Measurements from ENCODE around the gene DDHD1.
"Not testable (repeated sequence)": the region's sequence is repeated elsewhere in the genome, so short reads cannot be mapped to it uniquely, and the experiment has no call there.

The DDHD1 gene

GRCh38 chr14:53152184-53152886 is 788 bp downstream of the DDHD1 start:
- in situ Hi-C loops (cut with MboI; ENCODE audit: low sequenced_read_pairs): no loop called here

GRCh38 chr14:53151523-53152183 is 1.5 kb downstream of the DDHD1 start:
- in situ Hi-C loops (cut with MboI; ENCODE audit: low sequenced_read_pairs): no loop called here

DNA sequence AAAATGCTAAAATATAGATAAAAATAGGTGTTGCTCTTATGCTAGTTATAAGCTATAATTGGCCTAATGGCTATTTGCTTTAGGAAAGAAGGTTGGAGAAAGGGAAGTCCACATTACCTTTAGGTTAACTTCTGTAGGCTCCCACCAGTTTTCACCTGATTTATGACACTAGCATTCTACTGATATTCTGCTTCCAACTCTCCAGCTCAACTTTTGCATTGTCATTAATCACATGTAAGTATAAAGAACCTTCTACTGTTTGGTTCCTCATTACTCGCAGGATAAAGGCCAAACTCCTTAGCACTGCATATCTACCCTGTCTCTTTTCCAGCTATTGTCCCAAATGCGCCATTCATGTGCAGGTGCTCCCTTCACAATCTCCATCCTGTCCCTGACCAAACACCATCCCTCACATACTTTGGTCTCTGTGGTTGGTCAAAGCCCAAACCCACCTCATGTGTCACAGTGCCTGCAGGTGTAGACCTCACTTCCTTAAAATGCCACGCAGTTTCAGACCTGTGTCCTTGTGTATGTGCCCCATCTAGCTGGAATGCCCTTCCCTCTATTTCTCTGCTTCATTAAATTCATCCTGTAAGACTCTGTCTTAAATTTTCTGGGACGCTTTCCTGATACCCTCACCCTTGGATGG is 3.3 kb downstream of the DDHD1 start:
- in situ Hi-C loops (cut with MboI; ENCODE audit: low sequenced_read_pairs): no loop called here

DNA sequence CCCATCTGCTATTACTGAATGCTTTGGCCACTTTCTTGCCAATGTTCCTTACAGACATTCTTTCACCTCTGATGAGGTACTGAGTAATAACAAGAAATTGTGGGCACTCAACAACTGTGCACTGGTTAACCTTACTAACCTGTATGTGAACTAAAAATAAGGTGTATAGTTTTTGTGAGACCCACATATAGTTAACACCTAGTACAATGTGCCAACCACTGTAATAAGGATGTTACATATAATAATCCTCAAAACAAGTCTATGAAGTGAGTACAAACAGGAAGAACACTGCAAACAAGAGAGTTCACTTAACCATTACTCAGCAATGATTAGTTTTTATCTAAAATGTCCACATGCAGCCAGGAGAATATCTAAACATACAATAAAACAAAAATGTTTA is 4.5 kb downstream of the DDHD1 start:
- in situ Hi-C loops (cut with MboI; ENCODE audit: low sequenced_read_pairs): no loop called here

DNA sequence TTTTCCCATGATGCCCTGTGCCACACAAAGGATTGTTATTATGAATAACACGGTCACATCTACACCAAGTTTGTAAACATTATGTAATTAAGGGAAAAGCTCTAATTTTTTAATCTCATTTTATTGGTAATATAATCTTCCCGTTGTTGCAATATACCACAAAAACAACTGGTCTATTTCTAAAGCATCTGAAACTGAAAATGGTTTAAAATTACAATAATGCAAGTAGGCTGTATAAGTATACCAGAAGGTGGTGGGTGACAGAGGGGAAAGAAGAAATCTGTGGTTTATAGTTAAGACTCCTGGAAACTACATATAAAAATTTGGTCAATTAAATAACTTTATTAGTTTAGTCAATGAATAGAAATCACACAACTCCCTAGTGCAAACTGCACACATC is 5.2 kb downstream of the DDHD1 start:
- in situ Hi-C loops (cut with MboI; ENCODE audit: low sequenced_read_pairs): no loop called here

- in situ Hi-C loops (cut with MboI; ENCODE audit: low sequenced_read_pairs): no loop called here
These were observed 5.9 kb downstream of the DDHD1 start for GRCh38 chr14:53147208-53147607.

DNA sequence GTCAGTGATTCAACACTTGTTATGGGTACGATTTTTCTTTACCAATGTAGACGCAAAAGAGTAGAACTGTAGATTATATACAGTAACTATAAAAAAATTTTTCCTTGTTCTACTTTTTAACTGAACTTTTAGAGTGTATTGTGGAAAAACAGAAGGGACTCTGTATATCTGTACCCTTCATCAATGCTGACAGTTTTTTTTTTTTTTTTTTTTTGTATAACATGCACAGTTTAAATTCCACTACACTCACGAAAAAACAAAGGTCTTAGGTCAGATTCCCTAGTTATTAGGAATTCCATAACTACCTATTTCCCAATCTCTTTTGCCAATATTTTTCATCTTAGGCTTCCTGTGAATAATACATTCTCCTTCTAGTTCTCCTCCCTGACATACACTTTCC is 6.4 kb downstream of the DDHD1 start:
- in situ Hi-C loops (cut with MboI; ENCODE audit: low sequenced_read_pairs): no loop called here

GRCh38 chr14:53144244-53144643 is 8.9 kb downstream of the DDHD1 start:
- in situ Hi-C loops (cut with MboI; ENCODE audit: low sequenced_read_pairs): no loop called here

GRCh38 chr14:53140585-53140984 is 12.5 kb downstream of the DDHD1 start:
- in situ Hi-C loops (cut with MboI; ENCODE audit: low sequenced_read_pairs): no loop called here

- in situ Hi-C loops (cut with MboI; ENCODE audit: low sequenced_read_pairs): no loop called here
These were observed 15.4 kb downstream of the DDHD1 start for GRCh38 chr14:53137568-53138203.

- in situ Hi-C loops (cut with MboI; ENCODE audit: low sequenced_read_pairs): not testable (repeated sequence)
These were observed 22.6 kb downstream of the DDHD1 start for GRCh38 chr14:53130491-53130890.

- in situ Hi-C loops (cut with MboI; ENCODE audit: low sequenced_read_pairs): no loop called here
These were observed 24.7 kb downstream of the DDHD1 start for GRCh38 chr14:53128303-53129028.

- in situ Hi-C loops (cut with MboI; ENCODE audit: low sequenced_read_pairs): no loop called here
These were observed 25.3 kb downstream of the DDHD1 start for GRCh38 chr14:53127832-53128231.

DNA sequence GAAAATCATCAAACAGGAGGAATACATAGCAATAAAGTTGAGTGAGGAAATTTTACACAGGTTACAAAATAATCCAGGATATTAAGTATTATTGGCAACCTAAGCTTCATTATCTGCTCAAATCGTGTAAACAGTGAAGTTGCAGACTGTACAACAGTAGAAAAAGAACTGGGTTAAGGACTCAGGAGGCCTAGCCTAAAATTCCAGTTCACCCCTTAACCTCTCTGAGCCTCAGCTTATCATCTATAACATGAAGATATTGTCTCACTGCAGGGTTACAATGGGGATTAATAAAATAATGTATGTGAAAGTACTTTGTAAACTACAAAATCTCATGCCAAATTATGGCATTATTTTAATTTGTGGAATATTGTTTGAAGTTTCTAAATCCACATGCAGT is 26.0 kb downstream of the DDHD1 start:
- in situ Hi-C loops (cut with MboI; ENCODE audit: low sequenced_read_pairs): no loop called here

GRCh38 chr14:53126731-53127130 is 26.4 kb downstream of the DDHD1 start:
- in situ Hi-C loops (cut with MboI; ENCODE audit: low sequenced_read_pairs): no loop called here

DNA sequence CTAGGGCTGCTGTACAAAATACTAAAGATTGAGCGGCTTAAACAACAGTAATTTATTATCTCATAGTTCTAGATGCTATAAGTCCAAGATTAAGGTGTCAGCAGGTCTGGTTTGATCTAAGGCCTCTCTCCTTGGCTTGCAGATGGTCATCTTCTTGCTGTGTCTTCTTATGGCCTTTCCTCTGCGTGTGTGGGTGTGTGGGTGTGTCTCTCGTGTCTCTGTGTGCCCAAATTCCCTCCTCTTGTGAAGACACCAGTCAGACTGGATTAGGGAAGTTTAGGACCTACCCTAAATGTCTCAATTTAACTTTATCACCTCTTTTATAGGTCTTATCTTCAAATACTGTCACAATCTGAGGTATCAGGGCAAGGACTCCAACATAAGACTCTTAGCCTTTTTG is 28.3 kb downstream of the DDHD1 start:
- in situ Hi-C loops (cut with MboI; ENCODE audit: low sequenced_read_pairs): no loop called here

DNA sequence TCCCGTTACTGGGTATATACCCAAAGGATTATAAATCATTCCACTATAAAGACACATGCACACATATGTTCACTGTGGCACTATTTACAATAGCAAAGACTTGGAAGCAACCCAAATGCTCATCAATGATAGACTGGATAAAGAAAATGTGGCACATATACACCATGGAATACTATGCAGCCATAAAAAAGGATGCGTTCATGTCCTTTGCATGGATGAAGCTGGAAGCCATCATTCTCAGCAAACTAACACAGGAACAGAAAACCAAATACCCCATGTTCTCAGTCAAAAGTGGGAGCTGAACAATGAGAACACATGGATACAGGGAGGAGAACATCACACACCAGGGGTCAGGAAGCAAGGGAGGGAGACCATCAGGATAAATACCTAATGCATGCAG is 31.7 kb downstream of the DDHD1 start:
- in situ Hi-C loops (cut with MboI; ENCODE audit: low sequenced_read_pairs): not testable (repeated sequence)

GRCh38 chr14:53117479-53117878 is 35.6 kb downstream of the DDHD1 start:
- in situ Hi-C loops (cut with MboI; ENCODE audit: low sequenced_read_pairs): not testable (repeated sequence)

DNA sequence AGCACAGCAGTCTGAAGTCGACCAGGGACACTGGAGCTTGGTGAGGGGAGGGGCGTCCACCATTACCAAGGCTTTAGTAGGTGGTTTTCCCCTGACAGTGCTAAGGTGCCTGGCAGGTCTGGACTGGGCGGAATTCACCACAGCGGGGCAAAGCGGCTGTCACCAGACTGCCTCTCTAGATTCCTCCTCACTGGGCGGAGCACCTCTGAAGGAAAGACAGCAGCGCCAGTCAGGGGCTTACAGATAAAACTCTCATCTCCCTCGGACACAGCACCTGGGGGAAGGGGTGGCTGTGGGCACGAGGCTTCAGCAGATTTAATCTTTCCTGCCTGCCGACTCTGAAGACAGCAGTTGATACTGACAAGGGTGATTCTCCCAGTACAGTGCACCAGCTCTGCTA is 39.1 kb downstream of the DDHD1 start:
- in situ Hi-C loops (cut with MboI; ENCODE audit: low sequenced_read_pairs): no loop called here

DNA sequence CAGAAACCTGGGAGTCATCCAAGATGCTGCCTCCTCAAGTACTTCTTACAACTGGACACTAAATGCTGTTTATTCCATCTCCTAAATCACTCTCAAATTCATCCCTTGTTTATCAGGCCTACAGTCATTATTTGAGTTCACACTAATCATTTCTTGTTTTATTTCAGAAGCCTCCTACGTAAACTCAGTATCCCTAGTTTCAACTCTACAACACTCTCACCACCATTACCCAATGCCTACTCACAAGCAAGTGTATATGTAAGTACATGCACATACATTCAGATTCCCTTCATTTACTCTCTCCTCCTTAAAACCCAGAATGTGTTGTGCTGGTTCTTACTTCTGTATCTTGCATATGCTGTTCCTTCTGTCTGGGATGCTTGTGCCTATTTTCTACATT is 43.0 kb downstream of the DDHD1 start:
- in situ Hi-C loops (cut with MboI; ENCODE audit: low sequenced_read_pairs): no loop called here
